AG08396 (cell line): ENCODE measurements around the gene KDM4B.

Experiments used
- DNase-seq: peaks from one replicate; pipeline ENCODE4 v3.0.0; 2012; ENCODE audit warnings: low spot score, mixed read lengths

KDM4B gene

DNA sequence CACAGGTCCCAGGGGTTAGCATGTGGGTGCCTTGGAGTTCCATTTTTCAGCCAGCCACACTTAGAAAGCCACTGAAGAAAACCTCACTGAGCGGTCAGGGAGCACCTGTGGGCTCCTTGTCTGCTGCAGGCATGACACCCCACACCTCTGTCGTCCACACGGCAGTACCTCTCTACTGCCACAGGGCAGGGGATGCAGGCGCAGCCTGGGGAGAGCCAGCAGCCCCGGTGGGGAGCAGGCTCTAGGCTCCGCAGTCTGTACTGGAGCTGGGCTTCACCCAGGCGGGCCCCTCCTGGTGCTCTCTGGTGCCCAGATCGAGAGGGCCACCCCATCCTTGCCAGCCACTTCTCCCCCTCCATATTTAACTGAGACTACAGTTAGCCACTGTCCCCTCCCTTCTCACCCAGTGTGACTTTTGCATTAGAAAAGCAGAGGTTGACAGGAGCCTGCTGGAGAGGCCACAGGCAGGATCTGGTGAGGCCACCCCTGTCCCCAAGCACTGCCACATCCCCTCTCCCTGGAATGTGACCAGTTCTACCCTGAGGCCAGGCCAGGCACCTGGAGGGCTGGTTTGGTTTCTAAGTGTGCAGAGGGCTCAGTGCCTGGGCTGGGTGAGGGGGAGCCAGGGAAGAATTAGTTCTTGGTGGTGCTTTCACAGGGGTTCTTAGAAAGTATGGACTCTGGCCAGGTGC lies 104.4 kb downstream of the KDM4B start:
- DNase-seq: no peak

DNA sequence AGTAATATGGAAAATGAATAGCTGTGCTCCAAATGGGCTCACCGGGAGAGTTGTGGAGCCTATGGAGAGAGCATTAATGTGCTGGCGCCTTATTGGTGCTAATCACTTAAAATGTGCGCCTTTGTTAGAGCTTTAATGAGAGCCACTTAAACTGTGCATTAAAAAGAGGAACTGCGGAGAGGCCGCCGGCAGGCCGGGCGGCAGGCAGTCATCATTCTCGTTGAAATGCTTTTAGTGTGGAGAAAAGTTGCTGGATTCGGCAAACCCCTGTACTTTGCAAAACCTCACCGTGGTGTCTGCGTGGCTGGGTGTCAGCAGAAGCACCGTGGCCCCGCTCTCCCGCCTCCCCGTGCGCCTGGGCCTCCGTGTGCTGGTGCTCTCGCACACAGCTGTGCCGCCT lies 105.5 kb downstream of the KDM4B start:
- no peak for DNase-seq

DNA sequence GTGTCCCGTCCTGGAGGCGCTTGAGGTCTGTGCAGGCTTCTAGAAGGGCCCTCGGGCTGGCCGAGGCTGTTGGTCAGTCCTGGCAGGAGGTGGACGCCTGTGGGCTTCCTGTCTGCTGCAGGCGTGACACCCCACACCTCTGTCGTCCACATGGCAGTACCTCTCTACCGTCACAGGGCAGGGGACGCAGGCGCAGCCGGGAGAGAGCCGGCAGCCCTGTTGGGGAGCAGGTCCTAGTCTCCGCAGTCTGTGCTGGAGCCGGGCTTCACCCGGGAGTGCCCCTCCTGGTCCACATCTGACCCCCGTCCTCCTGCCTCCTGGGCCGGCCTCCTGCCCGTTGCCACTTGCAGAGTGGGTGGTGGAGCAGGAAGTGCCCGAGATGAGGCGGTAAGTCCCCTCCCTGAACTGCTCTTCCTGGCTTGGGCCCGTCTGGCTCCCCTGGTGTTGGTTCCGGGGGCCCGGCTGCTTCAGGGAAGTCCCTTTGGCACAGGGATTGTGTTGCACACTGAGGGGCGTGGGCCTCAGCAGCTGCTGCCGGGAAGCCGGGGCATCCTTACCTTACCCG lies 106.0 kb downstream of the KDM4B start:
- DNase-seq: no peak

GRCh38 chr19:5075597-5075996 lies 106.7 kb downstream of the KDM4B start:
- no peak for DNase-seq

GRCh38 chr19:5076440-5077208 lies 107.7 kb downstream of the KDM4B start:
- no peak for DNase-seq

- no peak for DNase-seq
Measured at GRCh38 chr19:5077209-5077515, 108.2 kb downstream of the KDM4B start.

DNA sequence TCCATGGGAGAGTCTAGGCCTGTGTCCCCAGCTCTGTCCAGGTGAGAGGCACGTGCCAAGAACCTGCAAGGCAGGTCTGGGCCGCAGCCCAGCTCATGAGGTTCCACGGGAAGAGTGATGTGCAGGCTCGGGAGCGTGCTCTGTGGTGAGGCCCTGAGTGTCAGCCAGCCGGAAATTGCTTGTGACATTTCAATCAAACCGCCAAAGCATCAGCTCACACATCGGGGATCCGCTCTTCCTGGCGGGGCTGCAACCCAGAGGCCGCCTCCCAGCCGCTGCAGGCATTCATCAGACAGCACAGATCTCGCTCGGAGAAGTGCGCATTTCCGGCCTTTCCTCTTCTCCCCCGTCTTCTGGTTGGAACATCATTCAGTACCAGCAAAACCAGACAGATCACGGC lies 109.3 kb downstream of the KDM4B start:
- no peak for DNase-seq

- DNase-seq: no peak
Measured at GRCh38 chr19:5078666-5079065, 109.8 kb downstream of the KDM4B start.

- DNase-seq: no peak
Measured at GRCh38 chr19:5079071-5079774, 110.3 kb downstream of the KDM4B start.

GRCh38 chr19:5080030-5080654 lies 111.2 kb downstream of the KDM4B start:
- no peak for DNase-seq

GRCh38 chr19:5080809-5081208 lies 111.9 kb downstream of the KDM4B start:
- no peak for DNase-seq

GRCh38 chr19:5081443-5082161 lies 112.7 kb downstream of the KDM4B start:
- DNase-seq: no peak

DNA sequence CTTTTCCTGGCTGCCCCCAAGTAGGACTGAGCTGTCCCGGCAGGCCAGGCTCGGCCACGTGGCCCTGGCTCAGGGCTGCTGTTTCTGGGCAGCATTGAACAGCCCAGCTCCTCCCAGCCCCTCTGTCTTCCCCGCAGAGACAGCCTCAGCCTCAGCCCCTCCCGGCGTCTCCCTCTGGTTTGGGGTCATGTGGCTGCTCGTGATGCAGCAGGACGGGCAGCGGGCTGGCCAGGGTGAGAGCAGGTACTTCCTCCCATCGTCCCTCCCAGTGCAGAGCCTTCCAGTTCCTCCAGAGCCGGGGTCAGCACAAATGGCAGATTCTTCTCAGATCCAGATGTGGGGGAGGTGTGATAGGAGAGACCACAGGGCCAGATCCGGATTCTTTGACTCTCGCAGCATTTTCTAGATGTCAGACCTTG lies 114.6 kb downstream of the KDM4B start:
- no peak for DNase-seq

DNA sequence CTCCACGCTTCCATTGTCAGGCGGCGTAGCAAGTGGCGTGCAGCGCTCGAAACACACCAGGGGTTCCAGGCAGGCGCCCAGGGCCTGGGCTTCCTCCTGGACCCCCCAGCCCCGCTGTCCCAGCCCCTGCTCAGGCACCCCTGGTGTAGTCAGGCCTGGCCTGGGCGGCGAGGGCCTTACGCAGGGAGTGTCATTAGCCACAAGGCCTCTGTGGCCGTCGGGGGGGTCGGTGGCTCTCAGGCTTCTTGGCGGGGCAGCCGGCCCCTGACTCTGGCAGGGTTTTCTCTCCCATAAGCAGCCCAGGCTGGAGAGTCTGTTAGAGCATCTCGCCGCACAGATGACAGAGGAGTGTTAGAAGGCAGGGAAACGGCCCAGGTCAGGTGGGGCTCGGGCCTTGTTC lies 116.7 kb downstream of the KDM4B start:
- no peak for DNase-seq

DNA sequence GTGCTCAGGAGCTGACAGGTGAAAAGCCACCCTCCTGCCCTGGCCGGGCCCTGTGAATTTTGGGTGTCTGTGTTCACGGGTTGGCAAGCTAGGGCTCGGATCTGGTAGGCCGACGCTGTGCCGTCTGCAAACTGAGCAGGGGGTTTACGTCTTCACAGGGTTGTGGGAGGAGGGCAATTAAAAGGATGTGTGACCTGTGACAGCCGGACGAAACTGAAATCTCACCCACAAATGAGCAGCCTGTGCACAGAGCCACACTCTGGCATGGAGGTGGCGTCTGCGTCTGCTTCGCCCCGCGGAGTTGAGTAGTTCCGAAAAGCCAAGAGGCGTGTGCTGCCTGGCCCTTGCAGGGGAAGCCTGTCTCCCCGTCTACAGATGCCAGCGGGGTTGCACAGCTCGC lies 117.3 kb downstream of the KDM4B start:
- no peak for DNase-seq

- no peak for DNase-seq
Measured at GRCh38 chr19:5086725-5087439, 118.0 kb downstream of the KDM4B start.

- DNase-seq: no peak
Measured at GRCh38 chr19:5089283-5089682, 120.4 kb downstream of the KDM4B start.

DNA sequence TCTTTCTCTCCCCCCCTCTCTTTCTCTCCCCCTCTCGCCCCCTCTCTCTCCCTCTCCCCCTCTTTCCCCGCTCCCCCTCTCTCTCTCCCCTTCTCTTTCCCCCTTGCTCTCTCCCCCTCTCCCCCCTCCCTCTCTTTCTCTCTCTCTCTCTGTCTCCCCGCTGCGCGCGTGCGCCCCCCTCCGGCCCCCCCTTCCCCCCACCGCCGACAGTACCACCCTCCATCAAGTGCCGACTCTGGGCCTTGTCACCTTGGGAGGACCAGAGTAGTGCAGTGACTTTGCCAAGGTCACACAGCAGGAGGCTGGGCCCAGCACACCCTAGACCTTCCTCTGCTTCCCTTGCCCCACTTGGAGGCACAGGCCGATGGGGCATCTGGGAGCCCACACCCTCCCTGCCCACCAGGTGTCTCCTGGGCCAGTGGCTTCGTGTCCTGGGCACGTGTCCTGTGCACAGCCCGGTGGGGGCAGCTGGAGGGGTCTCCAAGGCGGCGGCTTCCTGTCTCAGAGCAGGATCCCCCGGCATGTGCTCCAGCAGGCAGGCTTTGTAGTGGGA lies 121.6 kb downstream of the KDM4B start:
- DNase-seq: no peak

- peak; percentile 59 for DNase-seq
Measured at GRCh38 chr19:5091018-5091683, 122.2 kb downstream of the KDM4B start.
